Ovary (tissue), 3 donors: ENCODE measurements around the gene HCN1.

Experiments
- EP300 ChIP-seq: sonication (generic); formaldehyde crosslinking; IDR thresholded peaks from one replicate; pipeline ENCODE4 v1.6.1; 2017; ENCODE audit warnings: antibody characterized with exemption
- POLR2A ChIP-seq: fragments of 450-650 bp; IDR thresholded peaks from one replicate; pipeline ENCODE4 v1.6.1; 2017; ENCODE audit warnings: antibody characterized with exemption, mild to moderate bottlenecking, moderate library complexity
- TF ChIP-seq, protein P1 (sequence below), 3 donors: fragments of 450-650 bp in 2 of 3; fragments of 200-600 bp in 1 of 3; IDR thresholded peaks; one replicate each; pipeline versions ENCODE4 v1.5.1 to v1.8.0; 2016 to 2022; ENCODE audit warnings: antibody characterized with exemption in 3 of 3, mild to moderate bottlenecking in 1 of 3
- donor health status: DM: no; HTN: no; CAD: no.

- TF ChIP-seq, protein P1, sequence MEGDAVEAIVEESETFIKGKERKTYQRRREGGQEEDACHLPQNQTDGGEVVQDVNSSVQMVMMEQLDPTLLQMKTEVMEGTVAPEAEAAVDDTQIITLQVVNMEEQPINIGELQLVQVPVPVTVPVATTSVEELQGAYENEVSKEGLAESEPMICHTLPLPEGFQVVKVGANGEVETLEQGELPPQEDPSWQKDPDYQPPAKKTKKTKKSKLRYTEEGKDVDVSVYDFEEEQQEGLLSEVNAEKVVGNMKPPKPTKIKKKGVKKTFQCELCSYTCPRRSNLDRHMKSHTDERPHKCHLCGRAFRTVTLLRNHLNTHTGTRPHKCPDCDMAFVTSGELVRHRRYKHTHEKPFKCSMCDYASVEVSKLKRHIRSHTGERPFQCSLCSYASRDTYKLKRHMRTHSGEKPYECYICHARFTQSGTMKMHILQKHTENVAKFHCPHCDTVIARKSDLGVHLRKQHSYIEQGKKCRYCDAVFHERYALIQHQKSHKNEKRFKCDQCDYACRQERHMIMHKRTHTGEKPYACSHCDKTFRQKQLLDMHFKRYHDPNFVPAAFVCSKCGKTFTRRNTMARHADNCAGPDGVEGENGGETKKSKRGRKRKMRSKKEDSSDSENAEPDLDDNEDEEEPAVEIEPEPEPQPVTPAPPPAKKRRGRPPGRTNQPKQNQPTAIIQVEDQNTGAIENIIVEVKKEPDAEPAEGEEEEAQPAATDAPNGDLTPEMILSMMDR (IDR thresholded peaks at IDR 0.05): no peak
- TF ChIP-seq EP300 (no peak), POLR2A (no peak)
Measured at GRCh38 chr5:45627076-45627656, 69.0 kb downstream of the HCN1 start.
